PC-3 (cell line): ENCODE data around the gene OR5W2. TPM values are rescaled to one million over a fixed set of nuclear protein-coding genes. Genes with fewer than 3 reads are reported as not detected.

Experiments
- ATAC-seq: fragments of 200-7000 bp; cut with Tn5 transposase; 2 replicates; pipeline ENCODE4 v1.9.1; 2020; ENCODE audit warnings: mild to moderate bottlenecking, moderate library complexity
- Bru-seq: library from RNA; stranded (reverse); fragments of 400-500 nt; gene quantifications from one replicate; lab custom pipeline; 2021; lab: Mats Ljungman, UMichigan
- BruChase-seq, 2 experiments: library from RNA; stranded (reverse); fragments of 400-500 nt; gene quantifications; one replicate each; lab custom pipeline; 2021; lab: Mats Ljungman, UMichigan
- BruUV-seq: library from RNA; stranded (reverse); fragments of 400-500 nt; replicated peaks from 2 replicates; lab custom pipeline; 2021; lab: Mats Ljungman, UMichigan
- CTCF ChIA-PET: fragments of 300-600 bp; sonication (Branson Sonifier 250); formaldehyde crosslinking; loops from one replicate; lab custom pipeline; 2022; ENCODE audit warnings: antibody characterized with exemption; lab: Charles Lee
- POLR2A ChIA-PET: fragments of 300-600 bp; sonication (Branson Sonifier 250); formaldehyde crosslinking; loops from one replicate; lab custom pipeline; 2022; ENCODE audit warnings: antibody characterized with exemption; ENCODE audit not compliant: unreplicated experiment; lab: Charles Lee
- DNase-seq: peaks from one replicate; pipeline ENCODE4 v3.0.0-alpha.2; 2015
- H2AFZ ChIP-seq: fragments of 300-600 bp; sonication (generic); 2 replicates; pipeline ENCODE4 v1.6.0; 2016; ENCODE audit warnings: antibody characterized with exemption, low read length
- H3F3A ChIP-seq: fragments of 300-600 bp; sonication (generic); one replicate; pipeline ENCODE4 v1.6.0; 2017; ENCODE audit warnings: antibody characterized with exemption, low read length, control low read depth, mild to moderate bottlenecking; ENCODE audit not compliant: unreplicated experiment
- H3K27ac ChIP-seq: fragments of 300-600 bp; sonication (generic); 2 replicates; pipeline ENCODE4 v1.5.1; 2016; ENCODE audit warnings: mild to moderate bottlenecking, low read length
- H3K27me3 ChIP-seq: fragments of 300-600 bp; sonication (generic); 2 replicates; pipeline ENCODE4 v1.6.1; 2016; ENCODE audit warnings: low read length, mixed read lengths
- H3K36me3 ChIP-seq: fragments of 300-600 bp; sonication (generic); 2 replicates; pipeline ENCODE4 v1.6.1; 2016; ENCODE audit warnings: low read depth, mixed run types, low read length, mixed read lengths
- H3K4me1 ChIP-seq: fragments of 300-600 bp; sonication (generic); 2 replicates; pipeline ENCODE4 v1.5.1; 2016; ENCODE audit warnings: low read length; ENCODE audit not compliant: insufficient read depth
- H3K4me2 ChIP-seq: fragments of 300-600 bp; sonication (generic); 2 replicates; pipeline ENCODE4 v1.6.0; 2016; ENCODE audit warnings: low read length
- H3K4me3 ChIP-seq: fragments of 300-600 bp; sonication (generic); 2 replicates; pipeline ENCODE4 v1.5.1; 2016; ENCODE audit warnings: mild to moderate bottlenecking, low read length, mixed read lengths
- H3K79me2 ChIP-seq: fragments of 300-600 bp; sonication (generic); 2 replicates; pipeline ENCODE4 v1.6.1; 2017; ENCODE audit warnings: low read length, mixed read lengths
- H3K9ac ChIP-seq: fragments of 300-600 bp; sonication (generic); 2 replicates; pipeline ENCODE4 v1.6.0; 2016; ENCODE audit warnings: mild to moderate bottlenecking, low read length
- H3K9me2 ChIP-seq: fragments of 300-600 bp; sonication (generic); replicated peaks from 2 replicates; pipeline ENCODE4 v1.6.1; 2016; ENCODE audit warnings: mixed run types, low read length, mixed read lengths
- H3K9me3 ChIP-seq: fragments of 300-600 bp; sonication (generic); 2 replicates; pipeline ENCODE4 v1.6.1; 2016; ENCODE audit warnings: low read length, mixed read lengths
- H4K20me1 ChIP-seq: fragments of 300-600 bp; sonication (generic); 2 replicates; pipeline ENCODE4 v1.6.1; 2016; ENCODE audit warnings: low read length, mixed read lengths
- CTCF ChIP-seq: fragments of 300-600 bp; sonication (generic); conservative IDR thresholded peaks from 2 replicates; pipeline ENCODE4 v1.5.1; 2017; ENCODE audit warnings: antibody characterized with exemption, low read depth, mild to moderate bottlenecking, low read length
- EZH2 ChIP-seq: fragments of 300-600 bp; sonication (generic); IDR thresholded peaks from one replicate; pipeline ENCODE4 v1.6.1; 2017; ENCODE audit warnings: antibody characterized with exemption, mild to moderate bottlenecking, low read length; ENCODE audit not compliant: unreplicated experiment
- EZH2phosphoT487 ChIP-seq: fragments of 300-600 bp; sonication (generic); IDR thresholded peaks from 2 replicates; pipeline ENCODE4 v1.6.1; 2018; ENCODE audit warnings: mild to moderate bottlenecking, antibody characterized with exemption, low read length, borderline replicate concordance
- intact Hi-C: fragments of 100-400 bp; cut with micrococcal nuclease; formaldehyde crosslinking; loops from 2 replicates; pipeline ENCODE4 v1.9.0; 2023
- long read RNA-seq: library from polyadenylated mRNA; unstranded; transcript quantifications from one replicate; pipeline ENCODE4 v2.0.0, GENCODE V29; 2021; ENCODE audit not compliant: unreplicated experiment
- total RNA-seq: library from RNA; depleted of rRNA; stranded (reverse); fragments of >200 nt; gene quantifications from 2 replicates; pipeline ENCODE4 v1.2.3, GENCODE V29; 2014; rRNA removed

Gene OR5W2
- total RNA-seq: not detected in 2 replicates
- Bru-seq, nascent RNA: not detected
- not detected for BruChase-seq, experiment 1, labeled RNA remaining after a 6-hour chase
- BruChase-seq, experiment 2, labeled RNA remaining after a 2-hour chase: not detected
- long read RNA-seq: 0 reads

GRCh38 chr11:55914482-55914881 is at the start of gene OR5W2:
Gene OR5W2 (minus strand): TSS chr11:55914582. CDS start chr11:55914582, 0 bp downstream.
- no peak within 1 kb of the TSS for H3K4me2 ChIP-seq

GRCh38 chr11:55956521-55956920 is 42.1 kb upstream of the OR5W2 start:
- H3K9me2 ChIP-seq: no peaks in the 10 kb centered on the region
- no peaks in the 10 kb centered on the region for H3K79me2 ChIP-seq
- TF ChIP-seq EZH2 (no peak), EZH2phosphoT487 (no peak), CTCF (no peak)
- no peaks in the 10 kb centered on the region for H4K20me1 ChIP-seq
- ATAC-seq: no peak
- CTCF ChIA-PET: no interaction called here
- no peaks in the 10 kb centered on the region for H3K36me3 ChIP-seq
- H3K9ac ChIP-seq: no peak overlapping the region
- BruUV-seq: no TSS peak
- H3F3A ChIP-seq: no peaks in the 10 kb centered on the region
- no peak for DNase-seq
- H3K27me3 ChIP-seq: no peaks in the 10 kb centered on the region
- no peak overlapping the region for H2AFZ ChIP-seq
- POLR2A ChIA-PET: no interaction called here
- H3K4me2 ChIP-seq: no peak overlapping the region
- no peaks in the 10 kb centered on the region for H3K4me1 ChIP-seq
- intact Hi-C loops: no loop called here
- H3K4me3 ChIP-seq: no peak overlapping the region
- H3K9me3 ChIP-seq: peaks cover 5% of the 10 kb centered on the region; the same call in 1 of the 2 replicates
- no peak overlapping the region for H3K27ac ChIP-seq

More at GRCh38 chr11:55914482-55914881, at the start of gene OR5W2:
- Histone ChIP-seq H3K9ac (no peak within 1 kb of the TSS), H3K9me3 (no peaks in the 10 kb centered on the region), H3K27me3 (no peaks in the 10 kb centered on the region), H3K4me1 (no peaks in the 10 kb centered on the region), H3K79me2 (no peaks in the 10 kb centered on the region), H3K4me3 (no peak within 1 kb of the TSS), H4K20me1 (no peaks in the 10 kb centered on the region), H3K27ac (no peak within 1 kb of the TSS), H2AFZ (no peak within 1 kb of the TSS), H3K9me2 (no peaks in the 10 kb centered on the region), H3K36me3 (no peaks in the 10 kb centered on the region), H3F3A (no peaks in the 10 kb centered on the region)
- ChIA-PET POLR2A (no interaction called here), CTCF (no interaction called here)
- no peak for DNase-seq
- TF ChIP-seq CTCF: no peak
- TF ChIP-seq EZH2: no peak
- TF ChIP-seq EZH2phosphoT487: no peak
- intact Hi-C loops: no loop called here
- ATAC-seq: no peak
- no TSS peak for BruUV-seq

GRCh38 chr11:55949330-55949729 is 34.9 kb upstream of the OR5W2 start:
- H2AFZ ChIP-seq: no peak overlapping the region
- no TSS peak for BruUV-seq
- ChIA-PET POLR2A (no interaction called here), CTCF (no interaction called here)
- DNase-seq: no peak
- H4K20me1 ChIP-seq: no peaks in the 10 kb centered on the region
- no peaks in the 10 kb centered on the region for H3K36me3 ChIP-seq
- H3K79me2 ChIP-seq: no peaks in the 10 kb centered on the region
- H3K4me3 ChIP-seq: no peak overlapping the region
- ATAC-seq: no peak
- no peaks in the 10 kb centered on the region for H3K4me1 ChIP-seq
- H3K9me3 ChIP-seq: peaks cover 8% of the 10 kb centered on the region; the same call in 1 of the 2 replicates
- H3K4me2 ChIP-seq: no peak overlapping the region
- no peaks in the 10 kb centered on the region for H3K27me3 ChIP-seq
- intact Hi-C loops: no loop called here
- no peaks in the 10 kb centered on the region for H3F3A ChIP-seq
- no peak overlapping the region for H3K9ac ChIP-seq
- no peaks in the 10 kb centered on the region for H3K9me2 ChIP-seq
- H3K27ac ChIP-seq: no peak overlapping the region
- no peak for TF ChIP-seq EZH2
- no peak for TF ChIP-seq EZH2phosphoT487
- no peak for TF ChIP-seq CTCF
